ENCODE measurements around the gene PSMC3. TPM values are rescaled to one million over a fixed set of nuclear protein-coding genes. Genes with fewer than 3 reads are reported as not detected.

The PSMC3 gene
- total and polyA plus RNA-seq, 9 of the 15 experiments (the other 6 are each of a cell fraction or from before 2014, with no cell fraction given): 44.3 to 324 (median 240) TPM

DNA sequence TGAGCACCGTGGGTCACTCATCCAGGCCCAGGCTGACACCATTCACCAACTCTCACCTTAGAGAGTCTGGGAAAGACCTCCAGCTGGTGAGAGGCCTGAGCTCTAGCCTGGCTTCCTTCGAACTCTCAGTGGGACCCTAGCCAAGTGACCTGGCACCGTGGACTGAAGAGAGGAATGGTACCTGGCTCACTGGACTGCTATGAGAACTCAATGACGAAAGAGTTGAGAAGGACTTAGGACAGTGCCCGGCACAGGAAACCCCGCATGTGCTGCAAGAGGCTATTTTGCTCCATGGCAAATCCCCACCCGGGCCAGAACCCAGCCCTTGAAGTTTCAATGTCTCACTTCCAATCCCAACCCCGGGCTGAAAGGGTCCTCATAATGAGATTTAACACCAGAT is 23.3 kb upstream of the PSMC3 start:
- 0 out of 4 replicates have a peak overlapping the region, but pooled peaks of 1 of the 2 experiments have one; percentile 48 for H3K9ac ChIP-seq (ENCODE audit: insufficient read depth in 1 of 2, low read depth in 2 of 2, low read length in 2 of 2)
- 22% methylated on average over 5 of the region's 8 CpGs for WGBS (ENCODE audit: insufficient coverage, low coverage, missing lambda C conversion rate)
- no peak overlapping the region for H3K27ac ChIP-seq (ENCODE audit: extremely low read depth, low read depth, low read length)
- ATAC-seq (no peak), DNase-seq (ENCODE audit: extremely low read depth in 1 of 4, low spot score in 3 of 4) (no peak), FAIRE-seq (no peak)
- ChIA-PET CTCF (ENCODE audit: low intra/inter-chr PET ratio) (no interaction called here), POLR2A (interaction anchor here (0.5 to 1.0 kb wide), 3 partner anchors 11 to 188 kb away, joined by 3 read pairs; no protein-coding TSS in a partner anchor)
- in situ Hi-C loops (cut with MboI) (no loop called here), intact Hi-C loops (cut with micrococcal nuclease) (no loop called here)
- H3K27me3 ChIP-seq (ENCODE audit: control insufficient read depth in 2 of 2, insufficient read depth in 2 of 2, low read length in 2 of 2): no peaks in the 10 kb centered on the region
- no peak overlapping the region for H3K4me2 ChIP-seq (ENCODE audit: insufficient read depth, low read length)
- H3K36me3 ChIP-seq (ENCODE audit: control insufficient read depth, insufficient read depth, low read length): no peaks in the 10 kb centered on the region; the same call in 2 of the 3 replicates
- H2AFZ ChIP-seq (ENCODE audit: low read depth, low read length): no peak overlapping the region
- BruUV-seq (replicated peaks): no TSS peak
- H3K79me2 ChIP-seq (ENCODE audit: control insufficient read depth, insufficient read depth, low read length): no peaks in the 10 kb centered on the region
- H3K9me1 ChIP-seq (ENCODE audit: control insufficient read depth, insufficient read depth, low read length): no peaks in the 10 kb centered on the region
- H3K4me1 ChIP-seq (replicated peaks in 1 of 2; ENCODE audit: control insufficient read depth in 2 of 2, insufficient read depth in 2 of 2, low read length in 2 of 2): peaks cover 0 to 19% of the 10 kb centered on the region in 2 experiments; a peak in 2 of 5 replicates
- no peak for TF ChIP-seq THRAP3 (IDR thresholded peaks at IDR 0.05; ENCODE audit: borderline replicate concordance)
- no peak for TF ChIP-seq FOXK1 (CRISPR knock-in tag; IDR thresholded peaks at IDR 0.05; ENCODE audit: borderline replicate concordance)
- no peak for TF ChIP-seq ATF7 (IDR thresholded peaks at IDR 0.05)
- TF ChIP-seq RFX7 (CRISPR knock-in tag; IDR thresholded peaks at IDR 0.05): no peak
- TF ChIP-seq MAZ (CRISPR knock-in tag; conservative IDR thresholded peaks at IDR 0.05 in 1 of 2, IDR thresholded peaks at IDR 0.05 in 1 of 2): no peak
- no peak for TF ChIP-seq HNRNPLL (IDR thresholded peaks at IDR 0.05; ENCODE audit: low read depth, low read length, poor library complexity, severe bottlenecking)
- no peak for TF ChIP-seq ZNF561 (CRISPR knock-in tag; conservative IDR thresholded peaks at IDR 0.05)
- no peak for TF ChIP-seq NEUROD1 (IDR thresholded peaks at IDR 0.05; ENCODE audit: borderline replicate concordance, low read depth, low read length, partially characterized antibody)
- no peak for TF ChIP-seq PCBP1 (IDR thresholded peaks at IDR 0.05; ENCODE audit: low read depth, low read length, poor library complexity, severe bottlenecking)
- TF ChIP-seq PTBP1 (IDR thresholded peaks at IDR 0.05; ENCODE audit: low read depth, low read length): no peak
- TF ChIP-seq CREB1 (IDR thresholded peaks at IDR 0.05): no peak
- no peak for TF ChIP-seq CREB1 (CRISPR knock-in tag; IDR thresholded peaks at IDR 0.05)
- TF ChIP-seq ZNF347 (CRISPR knock-in tag; IDR thresholded peaks at IDR 0.05; ENCODE audit: low read depth): no peak
- no peak for TF ChIP-seq ZNF57 (CRISPR knock-in tag; IDR thresholded peaks at IDR 0.05)
- TF ChIP-seq ZNF217 (CRISPR knock-in tag; IDR thresholded peaks at IDR 0.05): no peak
- TF ChIP-seq, protein P1, sequence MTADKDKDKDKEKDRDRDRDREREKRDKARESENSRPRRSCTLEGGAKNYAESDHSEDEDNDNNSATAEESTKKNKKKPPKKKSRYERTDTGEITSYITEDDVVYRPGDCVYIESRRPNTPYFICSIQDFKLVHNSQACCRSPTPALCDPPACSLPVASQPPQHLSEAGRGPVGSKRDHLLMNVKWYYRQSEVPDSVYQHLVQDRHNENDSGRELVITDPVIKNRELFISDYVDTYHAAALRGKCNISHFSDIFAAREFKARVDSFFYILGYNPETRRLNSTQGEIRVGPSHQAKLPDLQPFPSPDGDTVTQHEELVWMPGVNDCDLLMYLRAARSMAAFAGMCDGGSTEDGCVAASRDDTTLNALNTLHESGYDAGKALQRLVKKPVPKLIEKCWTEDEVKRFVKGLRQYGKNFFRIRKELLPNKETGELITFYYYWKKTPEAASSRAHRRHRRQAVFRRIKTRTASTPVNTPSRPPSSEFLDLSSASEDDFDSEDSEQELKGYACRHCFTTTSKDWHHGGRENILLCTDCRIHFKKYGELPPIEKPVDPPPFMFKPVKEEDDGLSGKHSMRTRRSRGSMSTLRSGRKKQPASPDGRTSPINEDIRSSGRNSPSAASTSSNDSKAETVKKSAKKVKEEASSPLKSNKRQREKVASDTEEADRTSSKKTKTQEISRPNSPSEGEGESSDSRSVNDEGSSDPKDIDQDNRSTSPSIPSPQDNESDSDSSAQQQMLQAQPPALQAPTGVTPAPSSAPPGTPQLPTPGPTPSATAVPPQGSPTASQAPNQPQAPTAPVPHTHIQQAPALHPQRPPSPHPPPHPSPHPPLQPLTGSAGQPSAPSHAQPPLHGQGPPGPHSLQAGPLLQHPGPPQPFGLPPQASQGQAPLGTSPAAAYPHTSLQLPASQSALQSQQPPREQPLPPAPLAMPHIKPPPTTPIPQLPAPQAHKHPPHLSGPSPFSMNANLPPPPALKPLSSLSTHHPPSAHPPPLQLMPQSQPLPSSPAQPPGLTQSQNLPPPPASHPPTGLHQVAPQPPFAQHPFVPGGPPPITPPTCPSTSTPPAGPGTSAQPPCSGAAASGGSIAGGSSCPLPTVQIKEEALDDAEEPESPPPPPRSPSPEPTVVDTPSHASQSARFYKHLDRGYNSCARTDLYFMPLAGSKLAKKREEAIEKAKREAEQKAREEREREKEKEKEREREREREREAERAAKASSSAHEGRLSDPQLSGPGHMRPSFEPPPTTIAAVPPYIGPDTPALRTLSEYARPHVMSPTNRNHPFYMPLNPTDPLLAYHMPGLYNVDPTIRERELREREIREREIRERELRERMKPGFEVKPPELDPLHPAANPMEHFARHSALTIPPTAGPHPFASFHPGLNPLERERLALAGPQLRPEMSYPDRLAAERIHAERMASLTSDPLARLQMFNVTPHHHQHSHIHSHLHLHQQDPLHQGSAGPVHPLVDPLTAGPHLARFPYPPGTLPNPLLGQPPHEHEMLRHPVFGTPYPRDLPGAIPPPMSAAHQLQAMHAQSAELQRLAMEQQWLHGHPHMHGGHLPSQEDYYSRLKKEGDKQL (CRISPR knock-in tag; IDR thresholded peaks at IDR 0.05; ENCODE audit: borderline replicate concordance): no peak
- TF ChIP-seq TRIM24 (IDR thresholded peaks at IDR 0.05): no peak
- TF ChIP-seq ZKSCAN3 (CRISPR knock-in tag; IDR thresholded peaks at IDR 0.05): no peak
- TF ChIP-seq NR3C1 (CRISPR knock-in tag; IDR thresholded peaks at IDR 0.05): no peak
- no peaks in the 10 kb centered on the region for H3K9me3 ChIP-seq (replicated peaks; ENCODE audit: control insufficient read depth, insufficient read depth, low read depth, low read length)
- H3K4me3 ChIP-seq: no peak overlapping the region
- H4K20me1 ChIP-seq (replicated peaks; ENCODE audit: control insufficient read depth, insufficient read depth, low read length): no peaks in the 10 kb centered on the region
